Measurements from ENCODE around the gene ADARB2.

GRCh38 chr10:1736144-1736971 is 967 bp downstream of the ADARB2 start:
- TF ChIP-seq, protein P1, sequence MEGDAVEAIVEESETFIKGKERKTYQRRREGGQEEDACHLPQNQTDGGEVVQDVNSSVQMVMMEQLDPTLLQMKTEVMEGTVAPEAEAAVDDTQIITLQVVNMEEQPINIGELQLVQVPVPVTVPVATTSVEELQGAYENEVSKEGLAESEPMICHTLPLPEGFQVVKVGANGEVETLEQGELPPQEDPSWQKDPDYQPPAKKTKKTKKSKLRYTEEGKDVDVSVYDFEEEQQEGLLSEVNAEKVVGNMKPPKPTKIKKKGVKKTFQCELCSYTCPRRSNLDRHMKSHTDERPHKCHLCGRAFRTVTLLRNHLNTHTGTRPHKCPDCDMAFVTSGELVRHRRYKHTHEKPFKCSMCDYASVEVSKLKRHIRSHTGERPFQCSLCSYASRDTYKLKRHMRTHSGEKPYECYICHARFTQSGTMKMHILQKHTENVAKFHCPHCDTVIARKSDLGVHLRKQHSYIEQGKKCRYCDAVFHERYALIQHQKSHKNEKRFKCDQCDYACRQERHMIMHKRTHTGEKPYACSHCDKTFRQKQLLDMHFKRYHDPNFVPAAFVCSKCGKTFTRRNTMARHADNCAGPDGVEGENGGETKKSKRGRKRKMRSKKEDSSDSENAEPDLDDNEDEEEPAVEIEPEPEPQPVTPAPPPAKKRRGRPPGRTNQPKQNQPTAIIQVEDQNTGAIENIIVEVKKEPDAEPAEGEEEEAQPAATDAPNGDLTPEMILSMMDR (IDR thresholded peaks at IDR 0.05), result no peak
- no peak for TF ChIP-seq POLR2A (IDR thresholded peaks at IDR 0.05)
